Activated CD8-positive, alpha-beta memory T cell treated with anti-CD3 and anti-CD28 coated beads, Interleukin-2, amount 10 ng/mL, durations not matched to agents 7 days and 5 days (primary cell): ENCODE results near the gene TMEM248. TPM values are rescaled to one million over a fixed set of nuclear protein-coding genes. Genes with fewer than 3 reads are reported as not detected.
"Not testable (repeated sequence)": the region's sequence is repeated elsewhere in the genome, so short reads cannot be mapped to it uniquely, and the experiment has no call there.

ENCODE experiments used
- ATAC-seq: fragments of 150-1000 bp; cut with Tn5 transposase; one replicate; pipeline ENCODE4 v1.10.0; 2021; ENCODE audit warnings: moderate library complexity
- CTCF ChIA-PET: fragments of 350-600 bp; sonication (Branson Sonifier 250); formaldehyde crosslinking; loops from one replicate; lab custom pipeline; 2021; ENCODE audit warnings: antibody characterized with exemption; lab: Charles Lee
- DNase-seq: peaks from one replicate; pipeline ENCODE4 v3.0.0-alpha.2; 2020
- H3K27ac Mint-ChIP-seq: one replicate; pipeline ENCODE4 v1.8.0; 2021; ENCODE audit warnings: mild to moderate bottlenecking, mixed read lengths
- H3K27me3 Mint-ChIP-seq: one replicate; pipeline ENCODE4 v1.8.0; 2021; ENCODE audit warnings: mixed read lengths
- H3K36me3 Mint-ChIP-seq: one replicate; pipeline ENCODE4 v1.8.0; 2021; ENCODE audit warnings: mild to moderate bottlenecking, mixed read lengths
- H3K4me1 Mint-ChIP-seq: one replicate; pipeline ENCODE4 v1.8.0; 2021; ENCODE audit warnings: mixed read lengths
- H3K4me3 Mint-ChIP-seq: one replicate; pipeline ENCODE4 v1.8.0; 2021; ENCODE audit warnings: mild to moderate bottlenecking, moderate library complexity, mixed read lengths
- H3K9me3 Mint-ChIP-seq: one replicate; pipeline ENCODE4 v1.8.0; 2022; ENCODE audit warnings: low read depth, mixed read lengths
- total RNA-seq, 2 experiments: library from RNA; stranded (reverse); gene quantifications; one replicate each; pipeline ENCODE4 v1.2.3, GENCODE V29; 2021

Gene TMEM248
- total RNA-seq, 2 experiments from 2014 or later = 84.8 to 90.2 TPM

DNA sequence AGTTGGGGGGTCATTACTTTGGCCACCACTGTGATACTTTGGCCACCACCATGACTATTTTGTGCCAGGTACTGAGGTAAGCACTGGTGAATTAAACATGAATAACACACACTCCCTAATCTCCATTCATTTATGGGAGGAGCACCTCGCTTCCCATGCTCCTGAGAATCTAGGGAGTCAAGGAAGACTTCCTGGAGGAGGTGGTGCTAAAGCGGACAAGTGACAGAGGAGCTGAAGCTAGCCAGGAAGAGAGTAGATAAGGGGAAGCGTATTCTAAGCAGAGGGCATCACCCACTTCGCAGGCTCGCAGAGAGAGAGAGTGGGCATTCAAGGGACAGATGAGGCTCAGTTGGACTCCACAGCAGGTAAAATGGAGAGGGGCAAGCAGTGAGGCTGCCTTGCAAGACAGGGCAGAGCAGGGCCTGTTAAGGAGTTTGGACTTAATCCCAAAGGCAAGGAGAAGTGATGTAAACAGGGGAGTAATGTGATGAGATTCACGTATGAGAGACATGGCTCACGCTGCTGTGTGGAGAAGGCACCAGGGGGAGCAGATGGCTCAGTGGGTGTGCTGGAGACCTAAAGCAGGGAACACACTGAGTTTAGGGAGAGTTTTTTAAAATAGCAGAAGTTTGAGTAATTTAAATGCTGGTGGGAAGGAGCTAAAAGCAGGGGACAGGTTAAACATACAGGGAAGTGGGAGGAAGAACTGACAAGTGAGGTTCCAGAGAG lies 21.3 kb upstream of the TMEM248 start:
- H3K9me3 Mint-ChIP-seq = no peaks in the 10 kb centered on the region
- H3K36me3 Mint-ChIP-seq = peaks cover 2% of the 10 kb centered on the region
- H3K27me3 Mint-ChIP-seq = no peaks in the 10 kb centered on the region
- no peaks in the 10 kb centered on the region for H3K4me1 Mint-ChIP-seq
- H3K27ac Mint-ChIP-seq = no peak overlapping the region
- no peak overlapping the region for H3K4me3 Mint-ChIP-seq
- ATAC-seq (no peak), DNase-seq (no peak)
- CTCF ChIA-PET = no interaction called here

DNA sequence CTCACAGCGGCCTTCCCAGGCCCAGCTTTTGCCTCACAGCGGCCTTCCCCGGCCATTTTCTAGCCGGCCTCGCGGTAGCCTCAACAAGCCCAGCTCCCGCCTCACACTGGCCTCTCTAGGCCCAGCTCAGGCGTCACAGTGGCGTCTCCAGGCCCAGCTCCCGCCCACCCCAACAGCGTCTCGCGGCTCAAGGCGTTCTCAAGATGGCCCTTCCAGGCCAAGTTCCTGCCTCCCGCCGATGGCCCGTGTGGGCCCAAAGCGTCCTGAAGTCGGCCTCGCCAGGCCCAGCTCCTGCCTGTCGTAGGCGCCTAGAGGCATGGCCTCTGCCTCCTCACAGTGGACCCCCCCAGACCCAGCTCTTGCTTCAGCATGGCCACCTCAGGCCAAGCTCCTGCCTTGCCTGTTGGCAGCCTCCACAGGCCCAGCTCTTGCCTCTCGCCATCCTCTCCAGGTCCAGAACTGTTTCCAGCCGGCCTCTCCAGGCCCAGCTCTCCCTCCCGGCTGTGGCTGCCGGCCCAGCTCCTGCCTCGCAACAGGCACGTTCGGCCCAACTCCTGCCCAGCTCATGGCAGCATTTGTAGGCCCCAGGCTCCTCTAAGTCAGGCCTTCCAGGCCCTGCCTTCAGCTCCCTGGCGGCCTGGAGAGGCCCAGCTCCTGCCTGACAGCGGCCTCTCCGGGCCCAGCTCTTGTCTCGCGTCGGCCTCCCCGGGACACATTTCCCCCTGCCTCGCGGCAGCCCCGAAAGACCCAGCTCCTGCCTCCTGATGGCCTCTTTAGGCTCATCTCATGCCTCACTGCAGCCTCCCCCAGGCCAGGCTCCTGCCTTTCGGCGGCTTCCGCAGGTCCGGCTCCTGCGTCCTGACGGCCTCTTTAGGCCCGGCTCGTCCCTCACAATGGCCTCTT lies 18.8 kb upstream of the TMEM248 start:
- CTCF ChIA-PET = no interaction called here
- no peak for ATAC-seq
- Mint-ChIP-seq H3K9me3 (no peaks in the 10 kb centered on the region), H3K4me1 (no peaks in the 10 kb centered on the region), H3K27ac (no peak overlapping the region), H3K4me3 (no peak overlapping the region), H3K36me3 (peaks cover 2% of the 10 kb centered on the region), H3K27me3 (no peaks in the 10 kb centered on the region)
- no peak for DNase-seq

DNA sequence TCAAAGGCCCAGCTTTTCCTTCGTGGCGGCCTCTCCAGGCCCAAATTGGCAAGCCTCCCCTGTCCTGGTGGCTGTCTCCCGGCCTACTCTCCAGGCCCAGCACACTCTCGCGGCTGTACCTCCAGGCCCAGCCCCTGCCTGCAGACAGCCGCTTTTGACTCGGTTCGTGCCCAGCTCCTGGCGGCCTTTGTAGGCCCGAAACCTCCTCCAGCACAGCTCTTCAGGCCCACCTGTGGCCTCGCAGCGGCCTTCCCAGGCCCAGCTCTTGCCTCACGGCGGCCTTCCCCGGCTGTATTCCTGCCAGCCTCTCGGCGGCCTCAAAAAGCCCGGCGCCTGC lies 18.2 kb upstream of the TMEM248 start:
- no peaks in the 10 kb centered on the region for H3K9me3 Mint-ChIP-seq
- no peak for DNase-seq
- H3K27me3 Mint-ChIP-seq = no peaks in the 10 kb centered on the region
- no peak overlapping the region for H3K4me3 Mint-ChIP-seq
- no peaks in the 10 kb centered on the region for H3K4me1 Mint-ChIP-seq
- no peak for ATAC-seq
- peaks cover 2% of the 10 kb centered on the region for H3K36me3 Mint-ChIP-seq
- CTCF ChIA-PET = no interaction called here
- H3K27ac Mint-ChIP-seq = no peak overlapping the region

DNA sequence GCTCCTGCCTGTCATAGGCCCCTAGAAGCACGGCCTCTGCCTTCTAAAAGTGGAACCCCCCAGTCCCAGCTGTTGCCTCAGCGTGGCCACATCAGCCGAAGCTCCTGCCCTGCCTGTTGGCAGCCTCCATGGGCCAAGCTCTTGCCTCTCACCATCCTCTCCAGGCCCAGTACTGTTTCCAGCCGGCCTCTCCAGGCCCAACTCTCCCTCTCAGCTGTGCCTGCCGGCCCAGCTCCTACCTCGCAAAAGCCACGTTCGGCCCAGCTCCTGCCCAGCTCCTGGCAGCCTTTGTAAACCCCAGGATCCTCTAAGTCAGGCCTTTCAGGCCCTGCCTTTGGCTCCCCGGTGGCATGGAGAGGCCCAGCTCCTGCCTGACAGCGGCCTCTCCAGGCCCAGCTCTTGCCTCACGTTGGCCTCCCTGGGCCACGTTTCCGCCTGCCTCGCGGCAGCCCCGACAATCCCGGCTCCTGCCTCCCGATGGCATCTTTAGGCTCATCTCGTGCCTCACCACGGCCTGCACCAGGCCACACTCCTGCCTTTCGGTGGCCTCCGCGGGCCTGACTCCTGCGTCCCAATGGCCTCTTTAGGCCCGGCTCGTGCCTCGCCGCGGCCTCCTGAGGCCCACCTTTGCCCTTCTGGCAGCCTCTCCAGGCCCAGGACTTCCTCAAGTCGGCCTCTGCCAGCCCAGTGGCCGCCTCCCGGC lies 17.5 kb upstream of the TMEM248 start:
- Mint-ChIP-seq H3K27me3 (no peaks in the 10 kb centered on the region), H3K36me3 (peaks cover 2% of the 10 kb centered on the region), H3K27ac (no peak overlapping the region), H3K4me3 (no peak overlapping the region), H3K4me1 (no peaks in the 10 kb centered on the region), H3K9me3 (no peaks in the 10 kb centered on the region)
- DNase-seq = no peak
- CTCF ChIA-PET = interaction anchor here (0.5 kb wide), 1 partner anchor 765 kb away, joined by 3 read pairs; no protein-coding TSS in a partner anchor
- no peak for ATAC-seq

DNA sequence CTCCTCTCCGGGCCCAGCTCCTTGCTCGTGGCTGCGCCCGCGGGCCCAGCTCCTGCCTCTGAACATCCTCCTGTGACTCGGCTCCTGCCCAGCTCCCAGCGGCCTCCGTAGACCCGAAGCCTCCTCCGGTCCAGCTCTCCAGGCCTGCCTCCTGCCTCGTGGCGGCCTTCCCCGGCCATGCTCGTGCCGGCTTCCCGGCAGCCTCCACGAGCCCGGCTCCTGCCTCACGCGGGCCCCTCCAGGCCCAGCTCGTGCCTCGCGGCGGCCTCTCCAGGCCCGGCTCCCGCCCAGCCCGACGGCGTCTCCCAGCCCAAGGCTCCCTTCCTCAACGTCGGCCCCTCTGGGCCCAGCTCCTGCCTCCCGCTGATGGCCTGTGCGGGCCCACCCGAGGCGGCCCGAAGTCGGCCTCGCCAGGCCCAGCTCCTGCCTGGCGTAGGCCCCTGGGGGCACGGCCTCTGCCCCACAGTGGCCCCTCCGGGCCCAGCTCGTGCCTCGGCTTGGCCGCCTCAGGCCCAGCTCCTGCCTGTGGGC lies 16.9 kb upstream of the TMEM248 start:
- no peaks in the 10 kb centered on the region for H3K27me3 Mint-ChIP-seq
- no peaks in the 10 kb centered on the region for H3K4me1 Mint-ChIP-seq
- no peak for ATAC-seq
- DNase-seq = no peak
- H3K27ac Mint-ChIP-seq = no peak overlapping the region
- H3K4me3 Mint-ChIP-seq = no peak overlapping the region
- H3K9me3 Mint-ChIP-seq = no peaks in the 10 kb centered on the region
- H3K36me3 Mint-ChIP-seq = peaks cover 2% of the 10 kb centered on the region
- CTCF ChIA-PET = interaction anchor here (0.5 to 1.7 kb wide), 5 partner anchors 9 to 765 kb away, joined by 3 to 7 read pairs (median 4); no protein-coding TSS in a partner anchor

DNA sequence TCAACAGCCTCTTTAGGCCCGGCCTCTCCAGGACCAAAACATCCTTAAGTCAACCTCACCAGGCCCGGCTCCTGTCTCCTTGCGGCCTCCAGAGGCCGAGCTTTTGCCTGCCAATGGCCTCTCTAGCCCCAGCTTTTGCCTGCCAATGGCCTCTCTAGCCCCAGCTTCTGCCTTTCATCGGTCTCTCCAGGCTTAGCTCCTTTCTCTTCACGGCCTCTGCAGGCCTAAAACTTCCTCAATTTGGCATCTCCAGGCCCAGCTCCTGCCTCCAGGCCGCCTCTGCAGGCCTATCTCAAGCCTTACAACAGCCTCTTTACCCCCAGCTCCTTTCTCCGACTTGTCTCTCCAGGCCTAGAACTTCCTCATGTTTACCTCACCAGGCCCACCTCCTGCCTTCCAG lies 15.7 kb upstream of the TMEM248 start:
- H3K27ac Mint-ChIP-seq = no peak overlapping the region
- DNase-seq (no peak), ATAC-seq (no peak)
- no peaks in the 10 kb centered on the region for H3K9me3 Mint-ChIP-seq
- CTCF ChIA-PET = interaction anchor here (0.8 to 1.7 kb wide), 7 partner anchors 9 to 69 kb away, joined by 3 to 7 read pairs (median 3); no protein-coding TSS in a partner anchor
- no peaks in the 10 kb centered on the region for H3K4me1 Mint-ChIP-seq
- no peaks in the 10 kb centered on the region for H3K27me3 Mint-ChIP-seq
- no peaks in the 10 kb centered on the region for H3K36me3 Mint-ChIP-seq
- no peak overlapping the region for H3K4me3 Mint-ChIP-seq

DNA sequence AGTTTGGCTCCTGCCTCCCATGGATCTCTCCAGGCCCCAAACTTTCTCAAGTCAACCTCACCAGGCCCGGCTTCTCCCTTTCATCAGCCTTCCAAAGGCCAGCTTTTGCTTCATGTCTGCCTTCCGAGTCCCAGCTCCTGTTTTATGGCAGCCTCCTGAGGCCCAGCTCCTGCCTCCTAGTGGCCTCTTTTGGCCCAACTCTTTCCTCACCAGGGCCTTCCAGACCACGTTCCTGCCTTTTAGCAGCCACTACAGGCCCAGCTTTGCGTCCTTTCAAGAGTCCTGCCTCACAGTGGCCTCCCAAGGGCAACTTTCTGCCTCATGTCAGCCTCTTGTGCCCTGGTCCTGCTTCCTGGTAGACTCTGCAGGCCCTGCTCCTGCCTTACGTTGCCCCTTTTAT lies 15.3 kb upstream of the TMEM248 start:
- no peaks in the 10 kb centered on the region for H3K4me1 Mint-ChIP-seq
- H3K27me3 Mint-ChIP-seq = no peaks in the 10 kb centered on the region
- H3K27ac Mint-ChIP-seq = no peak overlapping the region
- no peak overlapping the region for H3K4me3 Mint-ChIP-seq
- DNase-seq (no peak), ATAC-seq (no peak)
- no peaks in the 10 kb centered on the region for H3K36me3 Mint-ChIP-seq
- CTCF ChIA-PET = interaction anchor here (0.9 to 1.7 kb wide), 5 partner anchors 9 to 70 kb away, joined by 3 to 7 read pairs (median 4); no protein-coding TSS in a partner anchor
- H3K9me3 Mint-ChIP-seq = no peaks in the 10 kb centered on the region

DNA sequence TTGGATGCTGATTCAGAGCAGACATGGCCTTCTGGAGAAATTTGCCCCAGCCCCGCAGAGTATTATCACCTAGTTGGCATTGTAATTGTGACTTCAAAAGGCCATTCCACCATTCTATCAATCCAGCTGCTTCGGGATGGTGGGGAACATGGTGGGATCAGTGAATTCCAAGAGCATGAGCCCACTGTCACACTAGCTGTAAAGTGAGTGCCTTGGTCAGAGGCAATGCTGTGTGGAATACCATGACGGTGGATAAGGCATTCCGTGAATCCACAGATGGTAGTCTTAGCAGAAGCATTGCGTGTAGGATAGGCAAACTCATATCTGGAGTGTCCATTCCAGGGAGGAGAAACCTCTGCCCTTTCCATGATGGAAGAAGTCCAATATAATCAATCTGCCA lies 13.3 kb upstream of the TMEM248 start:
- no peaks in the 10 kb centered on the region for H3K36me3 Mint-ChIP-seq
- H3K4me1 Mint-ChIP-seq = no peaks in the 10 kb centered on the region
- no peaks in the 10 kb centered on the region for H3K9me3 Mint-ChIP-seq
- H3K4me3 Mint-ChIP-seq = no peak overlapping the region
- CTCF ChIA-PET = no interaction called here
- DNase-seq (no peak), ATAC-seq (no peak)
- H3K27me3 Mint-ChIP-seq = no peaks in the 10 kb centered on the region
- no peak overlapping the region for H3K27ac Mint-ChIP-seq

DNA sequence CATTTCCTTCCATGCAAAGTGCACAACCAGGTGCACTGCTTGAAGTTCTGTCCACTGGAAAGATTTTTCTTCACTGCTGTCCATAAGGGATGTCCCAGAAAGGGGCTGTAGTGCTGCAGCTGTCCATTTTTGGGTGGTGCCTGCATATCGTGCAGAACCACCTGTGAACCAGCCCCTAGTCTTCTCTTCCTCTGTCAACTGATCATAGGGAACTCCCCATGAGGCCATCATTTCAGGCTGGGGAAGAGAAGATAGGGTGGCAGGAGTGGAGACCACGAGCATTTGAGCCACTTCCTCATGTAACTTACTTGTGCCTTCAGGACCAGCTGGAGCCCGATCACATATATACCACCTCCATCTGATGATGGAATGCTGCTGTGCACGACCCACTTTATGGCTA lies 12.4 kb upstream of the TMEM248 start:
- DNase-seq, H3K27me3 Mint-ChIP-seq, H3K4me3 Mint-ChIP-seq, H3K4me1 Mint-ChIP-seq, CTCF ChIA-PET, H3K27ac Mint-ChIP-seq, H3K9me3 Mint-ChIP-seq, ATAC-seq, H3K36me3 Mint-ChIP-seq: not testable (repeated sequence)

DNA sequence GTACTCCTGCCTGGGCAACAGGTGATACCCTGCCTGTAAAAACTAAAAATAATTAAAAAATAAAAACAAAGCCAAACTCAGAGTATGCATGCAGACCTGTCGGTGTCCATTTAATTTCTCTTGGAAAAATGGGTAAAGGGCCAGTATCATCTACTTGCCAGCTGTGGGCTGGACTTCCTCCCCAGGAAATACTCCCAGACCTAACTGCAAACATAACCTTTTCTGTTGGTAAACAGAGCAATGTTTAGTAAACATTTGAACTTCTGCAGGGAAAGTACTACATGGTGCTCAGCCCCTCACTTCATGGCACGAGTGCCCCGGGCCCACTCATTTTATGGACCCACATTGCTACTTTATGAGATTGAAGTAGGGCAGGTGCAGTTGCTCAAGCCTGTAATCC lies 10.2 kb upstream of the TMEM248 start:
- no peak for DNase-seq
- Mint-ChIP-seq H3K4me3 (no peak overlapping the region), H3K9me3 (no peaks in the 10 kb centered on the region), H3K27ac (no peak overlapping the region), H3K36me3 (no peaks in the 10 kb centered on the region), H3K4me1 (no peaks in the 10 kb centered on the region), H3K27me3 (no peaks in the 10 kb centered on the region)
- CTCF ChIA-PET = interaction anchor here (1.2 kb wide), 1 partner anchor 20 kb away, joined by 3 read pairs; no protein-coding TSS in a partner anchor
- no peak for ATAC-seq

DNA sequence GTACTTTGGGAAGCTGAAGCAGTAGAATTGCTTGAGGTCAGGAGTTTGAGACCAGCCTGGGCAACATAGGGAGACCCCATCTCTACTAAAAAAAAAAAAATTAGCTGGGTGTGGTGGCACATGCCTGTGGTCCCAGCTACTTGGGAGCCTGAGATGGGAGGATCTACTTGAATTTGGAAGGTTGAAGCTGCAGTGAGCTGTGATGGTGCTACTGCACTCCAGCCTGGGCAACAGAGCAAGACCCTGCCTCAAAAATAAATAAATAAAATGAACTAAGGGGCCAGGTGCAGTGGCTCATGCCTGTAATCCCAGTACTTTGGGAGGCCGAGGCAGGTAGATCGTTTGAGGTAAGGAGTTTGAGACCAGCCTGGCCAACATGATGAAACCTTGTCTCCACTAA lies 9.8 kb upstream of the TMEM248 start:
- H3K4me1 Mint-ChIP-seq, H3K36me3 Mint-ChIP-seq, H3K27me3 Mint-ChIP-seq, H3K4me3 Mint-ChIP-seq, ATAC-seq, H3K9me3 Mint-ChIP-seq, H3K27ac Mint-ChIP-seq, DNase-seq: not testable (repeated sequence)
- CTCF ChIA-PET = interaction anchor here (1.2 to 1.3 kb wide), 2 partner anchors 19 to 51 kb away, joined by 3 read pairs; no protein-coding TSS in a partner anchor

DNA sequence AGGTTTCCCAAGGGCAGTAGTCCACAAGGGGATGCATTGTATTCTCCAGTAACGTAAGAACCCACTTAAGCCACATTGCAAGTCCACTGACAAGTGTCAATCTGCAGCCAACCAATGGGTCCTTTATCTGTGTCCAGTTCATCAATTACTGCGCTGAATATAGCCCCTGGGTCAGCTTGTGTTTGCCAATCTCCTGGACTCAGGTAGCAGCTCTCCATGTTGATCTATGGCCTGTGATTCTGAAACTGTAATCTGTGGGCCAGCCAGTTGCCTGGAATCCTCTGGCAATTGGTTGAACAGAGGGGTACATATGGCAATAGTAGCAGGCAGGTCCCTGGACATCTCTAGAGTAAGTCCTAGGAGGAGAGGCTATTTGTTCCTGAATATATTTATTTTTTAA lies 8.8 kb upstream of the TMEM248 start:
- Mint-ChIP-seq H3K4me3 (no peak overlapping the region), H3K36me3 (no peaks in the 10 kb centered on the region), H3K4me1 (no peaks in the 10 kb centered on the region), H3K27me3 (no peaks in the 10 kb centered on the region), H3K9me3 (no peaks in the 10 kb centered on the region), H3K27ac (no peak overlapping the region)
- CTCF ChIA-PET = interaction anchor here (0.6 to 1.3 kb wide), 2 partner anchors 16 to 52 kb away, joined by 3 read pairs; no protein-coding TSS in a partner anchor
- no peak for ATAC-seq
- DNase-seq = no peak
